ENCODE results near the gene KLHDC4. TPM values are rescaled to one million over a fixed set of nuclear protein-coding genes. Genes with fewer than 3 reads are reported as not detected.

The KLHDC4 gene
- total and polyA plus RNA-seq, 2 of the 4 experiments (the other 2 are of a cell fraction), result 13.6 to 19.0 TPM

DNA sequence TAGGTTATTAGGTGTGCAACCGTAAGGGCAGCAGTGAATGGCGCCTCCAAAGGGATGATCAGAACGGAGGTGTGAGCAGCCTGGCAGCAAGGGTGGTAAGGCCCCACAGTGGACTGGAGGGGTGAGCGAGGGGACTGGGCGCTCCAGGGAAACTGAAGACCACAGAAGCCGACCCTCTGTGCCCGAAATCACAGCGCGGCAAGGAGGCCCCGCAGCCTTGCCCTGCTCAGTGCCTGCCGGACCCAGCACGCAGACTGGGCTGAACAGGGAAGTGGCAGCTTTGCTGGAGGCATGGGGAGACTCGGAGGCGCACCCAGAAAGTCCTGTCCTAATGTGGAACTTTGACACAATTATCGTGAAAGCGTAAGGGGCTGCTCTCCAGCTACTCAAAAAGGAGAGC, 38.4 kb downstream of the KLHDC4 start:
- intact Hi-C loops (cut with micrococcal nuclease), result no loop called here
- Histone ChIP-seq H3K18ac (ENCODE audit: low read depth, low read length) (no peak overlapping the region), H2BK120ac (ENCODE audit: low read depth, low read length) (no peak overlapping the region), H3K9me3 (ENCODE audit: control insufficient read depth, insufficient read depth, low read length) (no peaks in the 10 kb centered on the region), H3K4me3 (ENCODE audit: insufficient read depth, low read depth, low read length) (no peak overlapping the region), H4K20me1 (ENCODE audit: insufficient read depth, low read length) (peaks cover 24% of the 10 kb centered on the region), H2AK5ac (ENCODE audit: low read depth, low read length) (no peak overlapping the region), H3K4me2 (ENCODE audit: low read depth, low read length) (no peak overlapping the region), H2BK5ac (ENCODE audit: low read depth, low read length, poor library complexity, severe bottlenecking) (no peak overlapping the region), H2BK20ac (ENCODE audit: low read depth, low read length) (no peak overlapping the region), H3K4me1 (ENCODE audit: control insufficient read depth, insufficient read depth, low read length) (peaks cover 10% of the 10 kb centered on the region; the same call in 1 of the 2 replicates), H2AK9ac (replicated peaks; ENCODE audit: low read depth, low read length, poor library complexity) (no peak overlapping the region), H3K27ac (ENCODE audit: insufficient read depth, low read length) (no peak overlapping the region), H4K8ac (ENCODE audit: low read depth in 2 of 2, low read length in 2 of 2) (no peak overlapping the region), H3K14ac (replicated peaks; ENCODE audit: low read depth, low read length) (no peak overlapping the region), H3K27me3 (ENCODE audit: control insufficient read depth, insufficient read depth, low read length) (no peaks in the 10 kb centered on the region), H3K9ac (ENCODE audit: low read depth, low read length) (no peak overlapping the region), H4K5ac (ENCODE audit: low read depth, low read length) (no peak overlapping the region), H3K56ac (ENCODE audit: extremely low read depth, insufficient read depth, low read length) (no peak overlapping the region), H2AFZ (replicated peaks; ENCODE audit: low read length, poor library complexity) (no peak overlapping the region), H2BK15ac (ENCODE audit: low read depth, low read length) (no peak overlapping the region), H3K9me1 (ENCODE audit: insufficient read depth, low read length) (peaks cover 12% of the 10 kb centered on the region), H3K4ac (ENCODE audit: low read depth, low read length) (no peak overlapping the region), H4K91ac (ENCODE audit: insufficient read depth, low read depth, low read length) (no peak overlapping the region), H3K36me3 (ENCODE audit: control insufficient read depth, insufficient read depth, low read length) (peaks cover 14% of the 10 kb centered on the region), H3K79me1 (ENCODE audit: low read depth in 1 of 2, low read length in 2 of 2) (peaks cover 2 to 30% of the 10 kb centered on the region in 2 experiments; a peak in 2 of 4 replicates), H3K23ac (ENCODE audit: low read depth, low read length) (no peak overlapping the region)
- POLR2A ChIA-PET (ENCODE audit: unreplicated experiment), result no interaction called here
- no peak for DNase-seq
- in situ Hi-C loops (cut with MboI; ENCODE audit: low sequenced_read_pairs), result no loop called here
- 100% methylated on average over 4 of the region's 16 CpGs; no CpG with 5 or more reads in 1 of the 2 experiments for WGBS, 2 experiments (ENCODE audit: extremely low coverage in 2 of 2, insufficient read length in 1 of 2)
- CTCF ChIA-PET, result no interaction called here
- dilution Hi-C loops (cut with HindIII; ENCODE audit: low sequenced_read_pairs, unreplicated experiment), result no loop called here
- TF ChIP-seq SMC3 (IDR thresholded peaks at IDR 0.05; ENCODE audit: low read depth, low read length) (no peak), FOS (IDR thresholded peaks at IDR 0.05; ENCODE audit: low read depth, low read length) (no peak), RCOR1 (IDR thresholded peaks at IDR 0.05; ENCODE audit: insufficient replicate concordance, low read length) (no peak), CEBPB (IDR thresholded peaks at IDR 0.05; ENCODE audit: low read depth, low read length) (no peak), POLR2A (IDR thresholded peaks at IDR 0.05; ENCODE audit: low read depth, low read length) (no peak), MAZ (IDR thresholded peaks at IDR 0.05; ENCODE audit: borderline replicate concordance, low read depth, low read length) (no peak), RAD21 (IDR thresholded peaks at IDR 0.05; ENCODE audit: low read length) (no peak), MXI1 (IDR thresholded peaks at IDR 0.05; ENCODE audit: borderline replicate concordance, low read depth, low read length) (no peak), CHD1 (IDR thresholded peaks at IDR 0.05; ENCODE audit: low read depth, low read length) (no peak), MAFK (IDR thresholded peaks at IDR 0.05; ENCODE audit: low read depth, low read length) (no peak), NFE2L2 (IDR thresholded peaks at IDR 0.05; ENCODE audit: low read depth, low read length) (no peak), BHLHE40 (IDR thresholded peaks at IDR 0.05; ENCODE audit: low read depth, low read length) (no peak), RFX5 (IDR thresholded peaks at IDR 0.05; ENCODE audit: low read depth, low read length) (no peak)
- TF ChIP-seq, protein P1, sequence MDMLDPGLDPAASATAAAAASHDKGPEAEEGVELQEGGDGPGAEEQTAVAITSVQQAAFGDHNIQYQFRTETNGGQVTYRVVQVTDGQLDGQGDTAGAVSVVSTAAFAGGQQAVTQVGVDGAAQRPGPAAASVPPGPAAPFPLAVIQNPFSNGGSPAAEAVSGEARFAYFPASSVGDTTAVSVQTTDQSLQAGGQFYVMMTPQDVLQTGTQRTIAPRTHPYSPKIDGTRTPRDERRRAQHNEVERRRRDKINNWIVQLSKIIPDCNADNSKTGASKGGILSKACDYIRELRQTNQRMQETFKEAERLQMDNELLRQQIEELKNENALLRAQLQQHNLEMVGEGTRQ (IDR thresholded peaks at IDR 0.05; ENCODE audit: low read depth, low read length), result no peak
- TF ChIP-seq, protein P2, sequence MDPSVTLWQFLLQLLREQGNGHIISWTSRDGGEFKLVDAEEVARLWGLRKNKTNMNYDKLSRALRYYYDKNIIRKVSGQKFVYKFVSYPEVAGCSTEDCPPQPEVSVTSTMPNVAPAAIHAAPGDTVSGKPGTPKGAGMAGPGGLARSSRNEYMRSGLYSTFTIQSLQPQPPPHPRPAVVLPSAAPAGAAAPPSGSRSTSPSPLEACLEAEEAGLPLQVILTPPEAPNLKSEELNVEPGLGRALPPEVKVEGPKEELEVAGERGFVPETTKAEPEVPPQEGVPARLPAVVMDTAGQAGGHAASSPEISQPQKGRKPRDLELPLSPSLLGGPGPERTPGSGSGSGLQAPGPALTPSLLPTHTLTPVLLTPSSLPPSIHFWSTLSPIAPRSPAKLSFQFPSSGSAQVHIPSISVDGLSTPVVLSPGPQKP (IDR thresholded peaks at IDR 0.05; ENCODE audit: borderline replicate concordance, low read depth, low read length), result no peak
- TF ChIP-seq, protein P3, sequence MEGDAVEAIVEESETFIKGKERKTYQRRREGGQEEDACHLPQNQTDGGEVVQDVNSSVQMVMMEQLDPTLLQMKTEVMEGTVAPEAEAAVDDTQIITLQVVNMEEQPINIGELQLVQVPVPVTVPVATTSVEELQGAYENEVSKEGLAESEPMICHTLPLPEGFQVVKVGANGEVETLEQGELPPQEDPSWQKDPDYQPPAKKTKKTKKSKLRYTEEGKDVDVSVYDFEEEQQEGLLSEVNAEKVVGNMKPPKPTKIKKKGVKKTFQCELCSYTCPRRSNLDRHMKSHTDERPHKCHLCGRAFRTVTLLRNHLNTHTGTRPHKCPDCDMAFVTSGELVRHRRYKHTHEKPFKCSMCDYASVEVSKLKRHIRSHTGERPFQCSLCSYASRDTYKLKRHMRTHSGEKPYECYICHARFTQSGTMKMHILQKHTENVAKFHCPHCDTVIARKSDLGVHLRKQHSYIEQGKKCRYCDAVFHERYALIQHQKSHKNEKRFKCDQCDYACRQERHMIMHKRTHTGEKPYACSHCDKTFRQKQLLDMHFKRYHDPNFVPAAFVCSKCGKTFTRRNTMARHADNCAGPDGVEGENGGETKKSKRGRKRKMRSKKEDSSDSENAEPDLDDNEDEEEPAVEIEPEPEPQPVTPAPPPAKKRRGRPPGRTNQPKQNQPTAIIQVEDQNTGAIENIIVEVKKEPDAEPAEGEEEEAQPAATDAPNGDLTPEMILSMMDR (conservative IDR thresholded peaks at IDR 0.05; ENCODE audit: low read depth, low read length), result no peak
- BruUV-seq (replicated peaks), result no TSS peak
- ATAC-seq (ENCODE audit: low read depth), result no peak

Data from IMR-90 (cell line).